ENCODE results near the gene CAND2. TPM values are rescaled to one million over a fixed set of nuclear protein-coding genes. Genes with fewer than 3 reads are reported as not detected.

CAND2 gene
- total and polyA plus RNA-seq, 9 of the 15 experiments (the other 6 are each of a cell fraction or from before 2014, with no cell fraction given), result 0.91 to 14.9 (median 4.3) TPM

GRCh38 chr3:12759693-12760565 lies 36.6 kb upstream of the CAND2 start:
- Histone ChIP-seq H4K20me1 (replicated peaks; ENCODE audit: control insufficient read depth, insufficient read depth, low read length) (no peaks in the 10 kb centered on the region), H3K27ac (ENCODE audit: extremely low read depth, low read depth, low read length) (no peak overlapping the region), H3K4me1 (replicated peaks in 1 of 2; ENCODE audit: control insufficient read depth in 2 of 2, insufficient read depth in 2 of 2, low read length in 2 of 2) (peaks cover 9 to 20% of the 10 kb centered on the region in 2 experiments), H3K9me1 (ENCODE audit: control insufficient read depth, insufficient read depth, low read length) (no peaks in the 10 kb centered on the region), H3K9me3 (replicated peaks; ENCODE audit: control insufficient read depth, insufficient read depth, low read depth, low read length) (no peaks in the 10 kb centered on the region), H3K9ac (ENCODE audit: insufficient read depth in 1 of 2, low read depth in 2 of 2, low read length in 2 of 2) (peak overlapping the region in 1 of 2 experiments; percentile 78; a peak in 1 of 4 replicates), H3K4me2 (ENCODE audit: insufficient read depth, low read length) (no peak overlapping the region), H3K36me3 (ENCODE audit: control insufficient read depth, insufficient read depth, low read length) (no peaks in the 10 kb centered on the region), H2AFZ (ENCODE audit: low read depth, low read length) (0 out of 2 replicates have a peak overlapping the region, but pooled peaks have one; percentile 5), H3K4me3 (no peak overlapping the region), H3K79me2 (ENCODE audit: control insufficient read depth, insufficient read depth, low read length) (no peaks in the 10 kb centered on the region), H3K27me3 (ENCODE audit: control insufficient read depth in 2 of 2, insufficient read depth in 2 of 2, low read length in 2 of 2) (peaks cover 11 to 22% of the 10 kb centered on the region in 2 experiments; a peak in 4 of 5 replicates)
- FAIRE-seq (no peak), ATAC-seq (no peak), DNase-seq (ENCODE audit: extremely low read depth in 1 of 4, low spot score in 3 of 4) (no peak)
- intact Hi-C loops (cut with micrococcal nuclease), result no loop called here
- in situ Hi-C loops (cut with MboI), result no loop called here
- 25% methylated on average over 8 of the region's 8 CpGs for WGBS (ENCODE audit: insufficient coverage, low coverage, missing lambda C conversion rate)
- CTCF ChIA-PET (ENCODE audit: low intra/inter-chr PET ratio), result no interaction called here
- BruUV-seq (replicated peaks), result no TSS peak
- TF ChIP-seq DACH1 (IDR thresholded peaks at IDR 0.05; ENCODE audit: partially characterized antibody) (no peak), FOXP4 (CRISPR knock-in tag; IDR thresholded peaks at IDR 0.05; ENCODE audit: borderline replicate concordance) (no peak), ZNF696 (CRISPR knock-in tag; conservative IDR thresholded peaks at IDR 0.05) (no peak), ZFP1 (CRISPR knock-in tag; IDR thresholded peaks at IDR 0.05) (no peak), NR0B1 (IDR thresholded peaks at IDR 0.05; ENCODE audit: partially characterized antibody) (no peak), ZNF274 (IDR thresholded peaks at IDR 0.05; ENCODE audit: borderline replicate concordance, low read depth, low read length) (no peak), HES1 (IDR thresholded peaks at IDR 0.05; ENCODE audit: low read depth) (no peak), THAP7 (CRISPR knock-in tag; IDR thresholded peaks at IDR 0.05) (no peak), HLTF (IDR thresholded peaks at IDR 0.05) (no peak), PKNOX1 (IDR thresholded peaks at IDR 0.05) (no peak), ELF4 (CRISPR knock-in tag; IDR thresholded peaks at IDR 0.05) (no peak), HDAC2 (IDR thresholded peaks at IDR 0.05) (no peak), NFIC (IDR thresholded peaks at IDR 0.05) (no peak)
- POLR2A ChIA-PET, result interaction anchor here (0.6 to 2.1 kb wide), 4 partner anchors 8 to 176 kb away, joined by 3 to 8 read pairs (median 4); no protein-coding TSS in a partner anchor

All from K562 (cell line).